NOMO-1 (cell line): ENCODE data around the gene SMU1.
"Not testable (repeated sequence)": the region's sequence is repeated elsewhere in the genome, so short reads cannot be mapped to it uniquely, and the experiment has no call there.

Source experiments
- DNase-seq, 2 experiments: peaks; one replicate each; lab custom pipeline; 2025; ENCODE audit not compliant: unreplicated experiment in 2 of 2; lab: John Stamatoyannopoulos, UW

SMU1 gene

GRCh38 chr9:33105959-33106358 lies 29.5 kb upstream of the SMU1 start:
- no peak for DNase-seq

- DNase-seq, result no peak
These were observed 29.0 kb upstream of the SMU1 start for GRCh38 chr9:33105504-33105903.

GRCh38 chr9:33104401-33104800 lies 27.9 kb upstream of the SMU1 start:
- no peak for DNase-seq

GRCh38 chr9:33103501-33104281 lies 27.2 kb upstream of the SMU1 start:
- DNase-seq, result no peak

- no peak for DNase-seq
These were observed 26.2 kb upstream of the SMU1 start for GRCh38 chr9:33102551-33103210.

GRCh38 chr9:33101104-33101951 lies 24.9 kb upstream of the SMU1 start:
- DNase-seq, result no peak

GRCh38 chr9:33099754-33100153 lies 23.3 kb upstream of the SMU1 start:
- DNase-seq, result no peak

GRCh38 chr9:33097192-33097591 lies 20.7 kb upstream of the SMU1 start:
- no peak for DNase-seq

GRCh38 chr9:33092634-33093033 lies 16.2 kb upstream of the SMU1 start:
- DNase-seq, result no peak

GRCh38 chr9:33085672-33086071 lies 9.2 kb upstream of the SMU1 start:
- DNase-seq, result not testable (repeated sequence)

GRCh38 chr9:33082538-33083326 lies 6.3 kb upstream of the SMU1 start:
- DNase-seq, result peak; percentile 18 to 40

GRCh38 chr9:33082128-33082527 lies 5.7 kb upstream of the SMU1 start:
- DNase-seq, result no peak

- peak; percentile 78 to 92 for DNase-seq
These were observed 4.8 kb upstream of the SMU1 start for GRCh38 chr9:33081128-33081851.

- DNase-seq, result no peak
These were observed 4.1 kb upstream of the SMU1 start for GRCh38 chr9:33080534-33080933.

- no peak for DNase-seq
These were observed 7.5 kb downstream of the SMU1 start for GRCh38 chr9:33068991-33069390.

GRCh38 chr9:33065157-33066076 lies 11.1 kb downstream of the SMU1 start:
- DNase-seq, result peak; percentile 50 to 88

GRCh38 chr9:33051144-33051543 lies 25.3 kb downstream of the SMU1 start:
- peak in 1 of 2 experiments; percentile 67 for DNase-seq

- DNase-seq, result no peak
These were observed 26.7 kb downstream of the SMU1 start for GRCh38 chr9:33049680-33050361.
